Mesenchymal stem cell (in vitro differentiated cells and primary cell): ENCODE results near the gene SNX18.

Experiments
- DNase-seq: peaks from one replicate; pipeline ENCODE4 v3.0.0-alpha.2; 2013
- H2AFZ ChIP-seq: one replicate; pipeline ENCODE4 v1.6.1; 2013; ENCODE audit warnings: low read depth, mild to moderate bottlenecking, control low read depth, inconsistent platforms, low read length, moderate library complexity
- H2AK5ac ChIP-seq: 2 replicates; pipeline ENCODE4 v1.6.1; 2013; ENCODE audit warnings: low read length, moderate library complexity, mild to moderate bottlenecking, inconsistent platforms; ENCODE audit not compliant: severe bottlenecking
- H2BK120ac ChIP-seq: one replicate; pipeline ENCODE4 v1.6.1; 2013; ENCODE audit warnings: low read depth, mild to moderate bottlenecking, inconsistent platforms, low read length, moderate library complexity
- H2BK12ac ChIP-seq, 2 experiments: one replicate each; pipeline ENCODE4 v1.6.1; 2013; ENCODE audit warnings: inconsistent platforms in 2 of 2, low read length in 2 of 2, mild to moderate bottlenecking in 2 of 2, moderate library complexity in 2 of 2, control low read depth in 1 of 2
- H2BK15ac ChIP-seq: one replicate; pipeline ENCODE4 v1.6.1; 2013; ENCODE audit warnings: mild to moderate bottlenecking, low read depth, inconsistent platforms; ENCODE audit not compliant: poor library complexity, severe bottlenecking
- H2BK5ac ChIP-seq: 2 replicates; pipeline ENCODE4 v1.6.1; 2013; ENCODE audit warnings: low read depth, mild to moderate bottlenecking, low read length, control low read depth, inconsistent platforms; ENCODE audit not compliant: poor library complexity, severe bottlenecking
- H3K14ac ChIP-seq, 2 experiments: one replicate each; pipeline ENCODE4 v1.6.1; 2013; ENCODE audit warnings: inconsistent platforms in 2 of 2, low read length in 2 of 2, control low read depth in 1 of 2, mild to moderate bottlenecking in 1 of 2, moderate library complexity in 1 of 2
- H3K18ac ChIP-seq, 2 experiments: one replicate each; pipeline ENCODE4 v1.6.1; 2013; ENCODE audit warnings: inconsistent platforms in 2 of 2, low read length in 2 of 2, control low read depth in 1 of 2, low read depth in 1 of 2, mild to moderate bottlenecking in 1 of 2
- H3K23ac ChIP-seq, 2 experiments: one replicate each; pipeline ENCODE4 v1.6.1; 2013; ENCODE audit warnings: inconsistent platforms in 2 of 2, low read length in 2 of 2, mild to moderate bottlenecking in 2 of 2, moderate library complexity in 2 of 2, control low read depth in 1 of 2
- H3K27ac ChIP-seq: 2 replicates; pipeline ENCODE4 v1.5.1; 2013; ENCODE audit warnings: mild to moderate bottlenecking, moderate library complexity, low read length, control low read depth, inconsistent platforms; ENCODE audit not compliant: poor library complexity, severe bottlenecking
- H3K27me3 ChIP-seq, 2 experiments: 2 replicates each; pipeline versions ENCODE4 v1.6.1 to v1.7.0; 2013; ENCODE audit warnings: low read length in 2 of 2, mild to moderate bottlenecking in 2 of 2, moderate library complexity in 2 of 2, control low read depth in 1 of 2, inconsistent platforms in 1 of 2; ENCODE audit not compliant: control insufficient read depth in 1 of 2, insufficient read depth in 1 of 2
- H3K36me3 ChIP-seq, 2 experiments: 2 replicates each; pipeline versions ENCODE4 v1.6.1 to v1.7.0; 2013; ENCODE audit warnings: low read length in 2 of 2, control low read depth in 1 of 2, inconsistent platforms in 1 of 2, low read depth in 1 of 2, mild to moderate bottlenecking in 1 of 2; ENCODE audit not compliant: insufficient read depth in 2 of 2, control insufficient read depth in 1 of 2
- H3K4ac ChIP-seq, 2 experiments: one replicate each; pipeline ENCODE4 v1.6.1; 2013; ENCODE audit warnings: inconsistent platforms in 2 of 2, low read length in 2 of 2, mild to moderate bottlenecking in 2 of 2, moderate library complexity in 2 of 2, control low read depth in 1 of 2, low read depth in 1 of 2
- H3K4me1 ChIP-seq: 2 replicates; pipeline ENCODE4 v1.6.1; 2013; ENCODE audit warnings: low read depth, low read length, control low read depth; ENCODE audit not compliant: control insufficient read depth, insufficient read depth
- H3K4me2 ChIP-seq: 2 replicates; pipeline ENCODE4 v1.6.1; 2013; ENCODE audit warnings: low read length, mild to moderate bottlenecking, inconsistent platforms; ENCODE audit not compliant: poor library complexity, severe bottlenecking
- H3K4me3 ChIP-seq, 2 experiments: 2 replicates each; pipeline versions ENCODE4 v1.5.1 to v1.7.0; 2013; ENCODE audit warnings: low read length in 2 of 2, mild to moderate bottlenecking in 2 of 2, control low read depth in 1 of 2, low read depth in 1 of 2; ENCODE audit not compliant: insufficient read depth in 1 of 2
- H3K79me1 ChIP-seq: replicated peaks from 2 replicates; pipeline ENCODE4 v1.6.1; 2013; ENCODE audit warnings: mild to moderate bottlenecking, control low read depth, low read length, inconsistent platforms; ENCODE audit not compliant: poor library complexity, severe bottlenecking
- H3K9ac ChIP-seq: 2 replicates; pipeline ENCODE4 v1.7.0; 2013; ENCODE audit warnings: mild to moderate bottlenecking, low read length, moderate library complexity
- H3K9me3 ChIP-seq: 2 replicates; pipeline ENCODE4 v1.7.0; 2013; ENCODE audit warnings: mild to moderate bottlenecking, low read length; ENCODE audit not compliant: control insufficient read depth
- H4K8ac ChIP-seq: one replicate; pipeline ENCODE4 v1.6.1; 2013; ENCODE audit warnings: inconsistent platforms, mild to moderate bottlenecking, low read length, moderate library complexity
- H4K91ac ChIP-seq: one replicate; pipeline ENCODE4 v1.6.1; 2013; ENCODE audit warnings: mild to moderate bottlenecking, low read length, inconsistent platforms
- WGBS: methylation state at CpG from one replicate; pipeline ENCODE4 v1.1.7; 2013; ENCODE audit warnings: mixed read lengths; 5-methylcytosine and 5-hydroxymethylcytosine counted together

Gene SNX18

GRCh38 chr5:54518818-54519508, 1.4 kb downstream of the SNX18 start:
- peak overlapping the region in 1 of 2 experiments; percentile 9 for H3K23ac ChIP-seq
- peak overlapping the region; percentile 89 to 95 for H3K4me3 ChIP-seq
- H2AK5ac ChIP-seq, result peak overlapping the region; percentile 23
- no peak overlapping the region for H2BK5ac ChIP-seq
- peak overlapping the region in 1 of 2 experiments; percentile 85 for H3K14ac ChIP-seq
- peak overlapping the region; percentile 91 for H3K9ac ChIP-seq
- H3K4me1 ChIP-seq, result peaks cover 28% of the 10 kb centered on the region
- H3K18ac ChIP-seq, result peak overlapping the region in 1 of 2 experiments; percentile 92
- DNase-seq, result no peak
- H3K36me3 ChIP-seq, result peaks cover 11 to 28% of the 10 kb centered on the region in 2 experiments
- H2BK15ac ChIP-seq, result no peak overlapping the region
- no peaks in the 10 kb centered on the region for H3K27me3 ChIP-seq
- peak overlapping the region; percentile 16 to 62 for H3K4ac ChIP-seq
- H3K79me1 ChIP-seq, result peaks cover 17% of the 10 kb centered on the region
- peak overlapping the region in 1 of 2 experiments; percentile 59 for H2BK12ac ChIP-seq
- no peak overlapping the region for H2BK120ac ChIP-seq
- no peak overlapping the region for H3K27ac ChIP-seq
- no peaks in the 10 kb centered on the region for H3K9me3 ChIP-seq
- H3K4me2 ChIP-seq, result no peak overlapping the region
- no peak overlapping the region for H2AFZ ChIP-seq
- H4K91ac ChIP-seq, result peak overlapping the region; percentile 1
- WGBS, result 90% methylated on average over 50 of the region's 50 CpGs
- H4K8ac ChIP-seq, result peak overlapping the region; percentile 38

DNA sequence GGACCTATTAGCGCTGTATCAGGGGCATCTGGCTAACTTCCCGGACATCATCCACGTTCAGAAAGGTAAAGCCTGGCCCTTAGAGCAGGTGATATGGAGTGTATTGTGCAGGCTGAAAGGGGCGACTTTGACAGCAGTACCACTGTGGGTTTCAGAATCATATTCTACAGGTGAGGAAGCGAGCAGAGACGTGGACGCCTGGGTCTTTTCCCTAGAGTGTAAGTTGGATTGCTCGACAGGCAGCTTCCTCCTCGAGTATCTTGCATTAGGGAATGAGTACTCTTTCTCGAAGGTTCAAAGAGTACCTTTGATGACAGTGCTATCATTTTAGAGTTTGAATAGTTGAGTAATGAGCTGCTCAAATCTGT, 1.9 kb downstream of the SNX18 start:
- Histone ChIP-seq H3K4me1 (peaks cover 28% of the 10 kb centered on the region), H3K9me3 (no peaks in the 10 kb centered on the region), H4K91ac (no peak overlapping the region), H3K14ac (peak overlapping the region in 1 of 2 experiments; percentile 66), H3K18ac (peak overlapping the region in 1 of 2 experiments; percentile 69), H2AFZ (no peak overlapping the region), H2BK15ac (no peak overlapping the region), H3K4me3 (peak overlapping the region in 1 of 2 experiments; percentile 95), H3K27ac (no peak overlapping the region), H3K27me3 (no peaks in the 10 kb centered on the region), H3K4ac (peak overlapping the region; percentile 16 to 62), H2BK5ac (no peak overlapping the region), H3K79me1 (peaks cover 20% of the 10 kb centered on the region), H2AK5ac (peak overlapping the region; percentile 23), H3K9ac (peak overlapping the region; percentile 91), H3K4me2 (peak overlapping the region; percentile 4), H3K36me3 (peaks cover 11 to 28% of the 10 kb centered on the region in 2 experiments), H4K8ac (no peak overlapping the region), H2BK12ac (no peak overlapping the region), H2BK120ac (no peak overlapping the region), H3K23ac (no peak overlapping the region)
- 65% methylated on average over 10 of the region's 10 CpGs for WGBS
- no peak for DNase-seq

GRCh38 chr5:54520438-54520846, 2.9 kb downstream of the SNX18 start:
- peak overlapping the region in 1 of 2 experiments; percentile 93 for H3K14ac ChIP-seq
- no peak overlapping the region for H2BK12ac ChIP-seq
- H3K27ac ChIP-seq, result peak overlapping the region; percentile 54
- H3K9ac ChIP-seq, result peak overlapping the region; percentile 91
- 4% methylated on average over 7 of the region's 7 CpGs for WGBS
- H3K18ac ChIP-seq, result peak overlapping the region; percentile 91 to 92
- peak overlapping the region; percentile 85 to 86 for H3K4ac ChIP-seq
- DNase-seq, result peak; percentile 67
- no peak overlapping the region for H2BK15ac ChIP-seq
- no peak overlapping the region for H2BK120ac ChIP-seq
- peak overlapping the region; percentile 50 for H4K8ac ChIP-seq
- H2AFZ ChIP-seq, result no peak overlapping the region
- peaks cover 23% of the 10 kb centered on the region for H3K79me1 ChIP-seq
- no peak overlapping the region for H2AK5ac ChIP-seq
- no peak overlapping the region for H2BK5ac ChIP-seq
- H4K91ac ChIP-seq, result peak overlapping the region; percentile 74
- peak overlapping the region in 1 of 2 experiments; percentile 95 for H3K23ac ChIP-seq
- no peaks in the 10 kb centered on the region for H3K27me3 ChIP-seq
- H3K4me3 ChIP-seq, result peak overlapping the region; percentile 26 to 95
- H3K36me3 ChIP-seq, result peaks cover 11 to 31% of the 10 kb centered on the region in 2 experiments
- peak overlapping the region; percentile 76 for H3K4me2 ChIP-seq
- H3K4me1 ChIP-seq, result peaks cover 27% of the 10 kb centered on the region
- no peaks in the 10 kb centered on the region for H3K9me3 ChIP-seq

DNA sequence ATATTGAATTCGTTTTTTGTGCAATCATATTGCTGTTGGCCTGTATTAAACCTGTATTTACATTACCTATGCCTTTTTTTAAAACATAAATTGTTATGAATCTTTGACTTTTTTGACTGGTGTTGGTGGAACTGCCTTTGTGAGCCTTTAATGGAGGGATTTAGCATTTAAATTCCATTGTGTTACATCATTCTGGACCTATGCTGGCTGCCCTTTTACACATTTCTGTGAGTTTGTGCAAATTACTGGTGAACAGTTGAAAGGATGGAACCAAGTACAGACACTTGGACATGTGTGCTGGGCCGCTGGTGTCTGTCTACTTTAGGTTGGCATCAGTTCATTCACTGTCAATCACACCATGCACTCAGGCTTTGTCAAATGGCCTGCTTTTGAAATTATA, 3.4 kb downstream of the SNX18 start:
- no peak overlapping the region for H2AFZ ChIP-seq
- WGBS, result 60% methylated on average over 1 of the region's 2 CpGs
- no peak overlapping the region for H4K91ac ChIP-seq
- DNase-seq, result peak; percentile 38
- H3K14ac ChIP-seq, result no peak overlapping the region
- H2BK5ac ChIP-seq, result no peak overlapping the region
- no peaks in the 10 kb centered on the region for H3K27me3 ChIP-seq
- no peak overlapping the region for H3K27ac ChIP-seq
- H2BK12ac ChIP-seq, result no peak overlapping the region
- H2BK120ac ChIP-seq, result no peak overlapping the region
- H3K4me3 ChIP-seq, result peak overlapping the region in 1 of 2 experiments; percentile 95
- no peak overlapping the region for H2BK15ac ChIP-seq
- H3K18ac ChIP-seq, result no peak overlapping the region
- peaks cover 23% of the 10 kb centered on the region for H3K79me1 ChIP-seq
- peaks cover 25% of the 10 kb centered on the region for H3K4me1 ChIP-seq
- no peak overlapping the region for H3K23ac ChIP-seq
- H3K36me3 ChIP-seq, result peaks cover 11 to 33% of the 10 kb centered on the region in 2 experiments
- H4K8ac ChIP-seq, result no peak overlapping the region
- no peaks in the 10 kb centered on the region for H3K9me3 ChIP-seq
- H3K4ac ChIP-seq, result no peak overlapping the region
- peak overlapping the region; percentile 76 for H3K4me2 ChIP-seq
- H2AK5ac ChIP-seq, result no peak overlapping the region
- peak overlapping the region; percentile 91 for H3K9ac ChIP-seq
